Neural crest cell (in vitro differentiated cells): ENCODE measurements around the gene CCDC60. TPM values are rescaled to one million over a fixed set of nuclear protein-coding genes. Genes with fewer than 3 reads are reported as not detected.

ENCODE experiments used
- DNase-seq: peaks from one replicate; pipeline ENCODE4 v3.0.0; 2021; ENCODE audit warnings: low read depth, mixed read lengths, low spot score
- H3K27ac Mint-ChIP-seq: one replicate; pipeline ENCODE4 v1.8.0; 2021; ENCODE audit warnings: mild to moderate bottlenecking, mixed read lengths; ENCODE audit not compliant: unreplicated experiment
- H3K27me3 Mint-ChIP-seq: 2 replicates; pipeline ENCODE4 v1.8.0; 2021; ENCODE audit warnings: low read depth, mild to moderate bottlenecking, mixed read lengths
- H3K36me3 Mint-ChIP-seq: 2 replicates; pipeline ENCODE4 v1.8.0; 2021; ENCODE audit warnings: low read depth, mild to moderate bottlenecking, mixed read lengths
- H3K4me1 Mint-ChIP-seq: 2 replicates; pipeline ENCODE4 v1.8.0; 2021; ENCODE audit warnings: mixed read lengths
- H3K4me3 Mint-ChIP-seq: one replicate; pipeline ENCODE4 v1.8.0; 2021; ENCODE audit warnings: mild to moderate bottlenecking, mixed read lengths
- H3K9me3 Mint-ChIP-seq: 2 replicates; pipeline ENCODE4 v1.8.0; 2021; ENCODE audit warnings: mixed read lengths
- CTCF ChIP-seq: fragments of 200-600 bp; sonication (generic); conservative IDR thresholded peaks from 2 replicates; pipeline ENCODE4 v1.5.0; 2021; ENCODE audit warnings: antibody characterized with exemption, mild to moderate bottlenecking
- total RNA-seq: library from RNA; stranded (reverse); gene quantifications from 2 replicates; pipeline ENCODE4 v1.2.1, GENCODE V29; 2021

The CCDC60 gene
- total RNA-seq, 1 donor from 2014 or later: 0.75 TPM

- Mint-ChIP-seq H3K27me3 (no peaks in the 10 kb centered on the region), H3K27ac (no peak overlapping the region), H3K36me3 (no peaks in the 10 kb centered on the region), H3K4me3 (no peak overlapping the region), H3K4me1 (peaks cover 10% of the 10 kb centered on the region), H3K9me3 (peaks cover 6% of the 10 kb centered on the region)
- no peak for DNase-seq
- no peak for TF ChIP-seq CTCF
Measured at GRCh38 chr12:119383206-119383605, 48.7 kb downstream of the CCDC60 start.

- H3K27ac Mint-ChIP-seq: no peak overlapping the region
- no peak overlapping the region for H3K4me3 Mint-ChIP-seq
- no peak for DNase-seq
- no peak for TF ChIP-seq CTCF
- peaks cover 3% of the 10 kb centered on the region for H3K27me3 Mint-ChIP-seq
- H3K9me3 Mint-ChIP-seq: peaks cover 6% of the 10 kb centered on the region
- no peaks in the 10 kb centered on the region for H3K36me3 Mint-ChIP-seq
- peaks cover 10% of the 10 kb centered on the region for H3K4me1 Mint-ChIP-seq
Measured at GRCh38 chr12:119384340-119384739, 49.8 kb downstream of the CCDC60 start.

- DNase-seq: no peak
- Mint-ChIP-seq H3K4me3 (no peak overlapping the region), H3K9me3 (peaks cover 4% of the 10 kb centered on the region), H3K27ac (peak overlapping the region; percentile 29), H3K4me1 (peaks cover 10% of the 10 kb centered on the region), H3K27me3 (peaks cover 3% of the 10 kb centered on the region), H3K36me3 (no peaks in the 10 kb centered on the region)
- no peak for TF ChIP-seq CTCF
Measured at GRCh38 chr12:119385659-119386058, 51.1 kb downstream of the CCDC60 start.

- Mint-ChIP-seq H3K27ac (peak overlapping the region; percentile 43), H3K27me3 (peaks cover 3% of the 10 kb centered on the region), H3K4me1 (peaks cover 19% of the 10 kb centered on the region), H3K36me3 (no peaks in the 10 kb centered on the region), H3K9me3 (peaks cover 4% of the 10 kb centered on the region), H3K4me3 (no peak overlapping the region)
- no peak for TF ChIP-seq CTCF
- no peak for DNase-seq
Measured at GRCh38 chr12:119389687-119390086, 55.2 kb downstream of the CCDC60 start.

- Mint-ChIP-seq H3K9me3 (peaks cover 8% of the 10 kb centered on the region), H3K27me3 (peaks cover 3% of the 10 kb centered on the region), H3K4me1 (peaks cover 14% of the 10 kb centered on the region), H3K27ac (no peak overlapping the region), H3K4me3 (no peak overlapping the region), H3K36me3 (peaks cover 4% of the 10 kb centered on the region)
- TF ChIP-seq CTCF: no peak
- no peak for DNase-seq
Measured at GRCh38 chr12:119391673-119392072, 57.1 kb downstream of the CCDC60 start.

- no peak for DNase-seq
- Mint-ChIP-seq H3K27ac (no peak overlapping the region), H3K27me3 (peaks cover 3% of the 10 kb centered on the region), H3K9me3 (peaks cover 13% of the 10 kb centered on the region), H3K4me1 (peaks cover 9% of the 10 kb centered on the region), H3K4me3 (no peak overlapping the region), H3K36me3 (peaks cover 4% of the 10 kb centered on the region)
- TF ChIP-seq CTCF: no peak
Measured at GRCh38 chr12:119393677-119394076, 59.1 kb downstream of the CCDC60 start.
